ENCODE results near the gene IPPK. TPM values are rescaled to one million over a fixed set of nuclear protein-coding genes. Genes with fewer than 3 reads are reported as not detected.
"Not testable (repeated sequence)": the region's sequence is repeated elsewhere in the genome, so short reads cannot be mapped to it uniquely, and the experiment has no call there.

The IPPK gene
- total and polyA plus RNA-seq, 7 experiments from 2014 or later, result 2.8 to 12.8 (median 7.4) TPM

- Histone ChIP-seq H3K4me3 (ENCODE audit: low read length) (no peak overlapping the region), H3K27me3 (ENCODE audit: control insufficient read depth in 2 of 2, insufficient read depth in 2 of 2, low read length in 2 of 2) (no peaks in the 10 kb centered on the region), H3K27ac (ENCODE audit: low read depth, low read length) (no peak overlapping the region), H3K9me3 (ENCODE audit: control insufficient read depth in 2 of 3, low read length in 3 of 3) (no peaks in the 10 kb centered on the region), H3K4me1 (ENCODE audit: control insufficient read depth in 2 of 2, insufficient read depth in 2 of 2, low read length in 2 of 2) (no peaks in the 10 kb centered on the region), H3K36me3 (ENCODE audit: control insufficient read depth in 2 of 3, insufficient read depth in 3 of 3, low read length in 3 of 3) (no peaks in the 10 kb centered on the region)
- H3K9me3 Mint-ChIP-seq, result peaks cover 0 to 13% (median 8%) of the 10 kb centered on the region in 11 donors
- POLR2A ChIA-PET, result no interaction called here
- peaks cover 0 to 2% (median 0%) of the 10 kb centered on the region in 7 donors for H3K4me1 Mint-ChIP-seq
- CTCF ChIA-PET, result no interaction called here
- no peak overlapping the region for H3K27ac Mint-ChIP-seq
- no peak overlapping the region for H3K4me3 Mint-ChIP-seq
- no peaks in the 10 kb centered on the region for H3K27me3 Mint-ChIP-seq
- DNase-seq (no peak), ATAC-seq (no peak)
- intact Hi-C loops (cut with micrococcal nuclease), result no loop called here
- H3K36me3 Mint-ChIP-seq, result peaks cover 2 to 7% (median 4%) of the 10 kb centered on the region in 5 donors
Measured at GRCh38 chr9:92589923-92590322, 80.0 kb downstream of the IPPK start.

- H3K27me3 Mint-ChIP-seq, result no peaks in the 10 kb centered on the region
- no peaks in the 10 kb centered on the region for H3K36me3 ChIP-seq (ENCODE audit: control insufficient read depth in 2 of 3, insufficient read depth in 3 of 3, low read length in 3 of 3)
- no peaks in the 10 kb centered on the region for H3K4me1 ChIP-seq (ENCODE audit: control insufficient read depth in 2 of 2, insufficient read depth in 2 of 2, low read length in 2 of 2)
- H3K9me3 Mint-ChIP-seq, result peaks cover 0 to 20% (median 9%) of the 10 kb centered on the region in 11 donors
- no peak overlapping the region for H3K27ac Mint-ChIP-seq
- H3K4me3 Mint-ChIP-seq, result no peak overlapping the region
- no peaks in the 10 kb centered on the region for H3K27me3 ChIP-seq (ENCODE audit: control insufficient read depth in 2 of 2, insufficient read depth in 2 of 2, low read length in 2 of 2)
- POLR2A ChIA-PET, result interaction anchor here (0.7 kb wide), 1 partner anchor 1132 kb away, joined by 4 read pairs; no protein-coding TSS in a partner anchor
- DNase-seq (no peak), ATAC-seq (no peak)
- H3K4me3 ChIP-seq (ENCODE audit: low read length), result no peak overlapping the region
- CTCF ChIA-PET, result no interaction called here
- peaks cover 0 to 2% (median 0%) of the 10 kb centered on the region in 7 donors for H3K4me1 Mint-ChIP-seq
- no peak overlapping the region for H3K27ac ChIP-seq (ENCODE audit: low read depth, low read length)
- intact Hi-C loops (cut with micrococcal nuclease), result no loop called here
- H3K36me3 Mint-ChIP-seq, result peaks cover 0 to 1% (median 0%) of the 10 kb centered on the region in 5 donors
- H3K9me3 ChIP-seq (ENCODE audit: control insufficient read depth in 2 of 3, low read length in 3 of 3), result no peaks in the 10 kb centered on the region
Measured at GRCh38 chr9:92576175-92576574, 93.8 kb downstream of the IPPK start.

- intact Hi-C loops (cut with micrococcal nuclease); H3K9me3 ChIP-seq (ENCODE audit: control insufficient read depth in 2 of 3, low read length in 3 of 3); DNase-seq; H3K4me1 ChIP-seq (ENCODE audit: control insufficient read depth in 2 of 2, insufficient read depth in 2 of 2, low read length in 2 of 2); H3K36me3 ChIP-seq (ENCODE audit: control insufficient read depth in 2 of 3, insufficient read depth in 3 of 3, low read length in 3 of 3); POLR2A ChIA-PET; H3K27ac ChIP-seq (ENCODE audit: low read depth, low read length); ATAC-seq; H3K4me3 ChIP-seq (ENCODE audit: low read length); H3K4me1 Mint-ChIP-seq; H3K27ac Mint-ChIP-seq; H3K27me3 ChIP-seq (ENCODE audit: control insufficient read depth in 2 of 2, insufficient read depth in 2 of 2, low read length in 2 of 2); H3K4me3 Mint-ChIP-seq; CTCF ChIA-PET; H3K36me3 Mint-ChIP-seq; H3K27me3 Mint-ChIP-seq: not testable (repeated sequence)
- peaks cover 0 to 25% (median 10%) of the 10 kb centered on the region in 11 donors for H3K9me3 Mint-ChIP-seq
Measured at GRCh38 chr9:92573612-92574011, 96.3 kb downstream of the IPPK start.

GRCh38 chr9:92571871-92572270 is 98.1 kb downstream of the IPPK start:
- CTCF ChIA-PET, result interaction anchor here (0.7 kb wide), 1 partner anchor 33 kb away, joined by 4 read pairs; no protein-coding TSS in a partner anchor
- peaks cover 0 to 38% (median 13%) of the 10 kb centered on the region in 11 donors for H3K9me3 Mint-ChIP-seq
- H3K9me3 ChIP-seq (ENCODE audit: control insufficient read depth in 2 of 3, low read length in 3 of 3); H3K36me3 Mint-ChIP-seq; H3K36me3 ChIP-seq (ENCODE audit: control insufficient read depth in 2 of 3, insufficient read depth in 3 of 3, low read length in 3 of 3); ATAC-seq; POLR2A ChIA-PET; H3K4me3 ChIP-seq (ENCODE audit: low read length); H3K4me1 ChIP-seq (ENCODE audit: control insufficient read depth in 2 of 2, insufficient read depth in 2 of 2, low read length in 2 of 2); H3K4me3 Mint-ChIP-seq; H3K27me3 ChIP-seq (ENCODE audit: control insufficient read depth in 2 of 2, insufficient read depth in 2 of 2, low read length in 2 of 2); H3K27ac Mint-ChIP-seq; intact Hi-C loops (cut with micrococcal nuclease); DNase-seq; H3K4me1 Mint-ChIP-seq; H3K27ac ChIP-seq (ENCODE audit: low read depth, low read length); H3K27me3 Mint-ChIP-seq: not testable (repeated sequence)

- Mint-ChIP-seq H3K4me3 (no peak overlapping the region), H3K27ac (no peak overlapping the region), H3K36me3 (peaks cover 7 to 12% (median 8%) of the 10 kb centered on the region in 5 donors), H3K4me1 (no peaks in the 10 kb centered on the region), H3K27me3 (no peaks in the 10 kb centered on the region), H3K9me3 (peaks cover 3 to 45% (median 10%) of the 10 kb centered on the region in 11 donors)
- Histone ChIP-seq H3K4me1 (ENCODE audit: control insufficient read depth in 2 of 2, insufficient read depth in 2 of 2, low read length in 2 of 2) (no peaks in the 10 kb centered on the region), H3K9me3 (ENCODE audit: control insufficient read depth in 2 of 3, low read length in 3 of 3) (no peaks in the 10 kb centered on the region), H3K36me3 (ENCODE audit: control insufficient read depth in 2 of 3, insufficient read depth in 3 of 3, low read length in 3 of 3) (no peaks in the 10 kb centered on the region), H3K27me3 (ENCODE audit: control insufficient read depth in 2 of 2, insufficient read depth in 2 of 2, low read length in 2 of 2) (no peaks in the 10 kb centered on the region), H3K27ac (ENCODE audit: low read depth, low read length) (no peak overlapping the region), H3K4me3 (ENCODE audit: low read length) (no peak overlapping the region)
- ChIA-PET CTCF (interaction anchor here (0.8 kb wide), 1 partner anchor 56 kb away, joined by 3 read pairs; no protein-coding TSS in a partner anchor), POLR2A (no interaction called here)
- DNase-seq (no peak), ATAC-seq (no peak)
- intact Hi-C loops (cut with micrococcal nuclease), result no loop called here
Measured at GRCh38 chr9:92564982-92565381, 104.9 kb downstream of the IPPK start.

- Histone ChIP-seq H3K9me3 (ENCODE audit: control insufficient read depth in 2 of 3, low read length in 3 of 3) (no peaks in the 10 kb centered on the region), H3K4me1 (ENCODE audit: control insufficient read depth in 2 of 2, insufficient read depth in 2 of 2, low read length in 2 of 2) (no peaks in the 10 kb centered on the region), H3K27ac (ENCODE audit: low read depth, low read length) (no peak overlapping the region), H3K36me3 (ENCODE audit: control insufficient read depth in 2 of 3, insufficient read depth in 3 of 3, low read length in 3 of 3) (no peaks in the 10 kb centered on the region), H3K27me3 (ENCODE audit: control insufficient read depth in 2 of 2, insufficient read depth in 2 of 2, low read length in 2 of 2) (no peaks in the 10 kb centered on the region), H3K4me3 (ENCODE audit: low read length) (no peak overlapping the region)
- no peaks in the 10 kb centered on the region for H3K27me3 Mint-ChIP-seq
- ChIA-PET POLR2A (no interaction called here), CTCF (interaction anchor here (0.8 kb wide), 1 partner anchor 55 kb away, joined by 3 read pairs; no protein-coding TSS in a partner anchor)
- H3K27ac Mint-ChIP-seq, result no peak overlapping the region
- ATAC-seq (no peak), DNase-seq (no peak)
- no peaks in the 10 kb centered on the region for H3K4me1 Mint-ChIP-seq
- no peak overlapping the region for H3K4me3 Mint-ChIP-seq
- H3K9me3 Mint-ChIP-seq, result peaks cover 3 to 40% (median 11%) of the 10 kb centered on the region in 11 donors
- intact Hi-C loops (cut with micrococcal nuclease), result no loop called here
- peaks cover 7 to 12% (median 8%) of the 10 kb centered on the region in 5 donors for H3K36me3 Mint-ChIP-seq
Measured at GRCh38 chr9:92564504-92564903, 105.4 kb downstream of the IPPK start.

Data from naive thymus-derived CD4-positive, alpha-beta T cell (primary cell).